Ovary (tissue), 3 donors: ENCODE results near the gene PIMREG.

ENCODE experiments used
- CTCF ChIP-seq, 3 donors: fragments of 450-650 bp in 2 of 3; fragments of 200-600 bp in 1 of 3; IDR thresholded peaks; one replicate each; pipeline versions ENCODE4 v1.5.1 to v1.8.0; 2016 to 2022; ENCODE audit warnings: antibody characterized with exemption in 3 of 3, mild to moderate bottlenecking in 1 of 3
- EP300 ChIP-seq: sonication (generic); formaldehyde crosslinking; IDR thresholded peaks from one replicate; pipeline ENCODE4 v1.6.1; 2017; ENCODE audit warnings: antibody characterized with exemption
- POLR2A ChIP-seq: fragments of 450-650 bp; IDR thresholded peaks from one replicate; pipeline ENCODE4 v1.6.1; 2017; ENCODE audit warnings: antibody characterized with exemption, mild to moderate bottlenecking, moderate library complexity
- donor health status: DM: no; HTN: no; CAD: no.

GRCh38 chr17:6464446-6465041, 20.3 kb downstream of the PIMREG start:
- no peak for TF ChIP-seq POLR2A
- TF ChIP-seq CTCF (IDR thresholded peaks at IDR 0.05), result no peak
- TF ChIP-seq EP300, result no peak
